ENCODE data around the gene PRTFDC1. TPM values are rescaled to one million over a fixed set of nuclear protein-coding genes. Genes with fewer than 3 reads are reported as not detected.

PRTFDC1 gene
- total RNA-seq, 4 donors from 2014 or later = 0.15 to 2.2 (median 1.8) TPM

- Histone ChIP-seq H3K27me3 (no peaks in the 10 kb centered on the region), H3K36me3 (no peaks in the 10 kb centered on the region), H3K27ac (no peak overlapping the region), H3K4me3 (no peak overlapping the region), H3K4me1 (peaks cover 0 to 27% (median 9%) of the 10 kb centered on the region in 3 donors), H3K9me3 (no peaks in the 10 kb centered on the region)
- no peak for DNase-seq
- TF ChIP-seq CTCF (IDR thresholded peaks at IDR 0.05) (no peak), POLR2A (IDR thresholded peaks at IDR 0.05) (no peak)
- WGBS, 2 donors = 40 to 67% methylated on average over 1 of the region's 1 CpG
- intact Hi-C loops (cut with DNase I) = no loop called here
Measured at GRCh38 chr10:24850727-24851296, 101.6 kb downstream of the PRTFDC1 start.

GRCh38 chr10:24849501-24850299, 102.7 kb downstream of the PRTFDC1 start:
- DNase-seq = no peak
- 41 to 62% methylated on average over 9 of the region's 9 CpGs for WGBS, 2 donors
- Histone ChIP-seq H3K4me3 (peak overlapping the region in 2 of 4 donors; percentile 10 to 32), H3K36me3 (no peaks in the 10 kb centered on the region), H3K9me3 (no peaks in the 10 kb centered on the region), H3K4me1 (peaks cover 0 to 27% (median 9%) of the 10 kb centered on the region in 3 donors), H3K27me3 (no peaks in the 10 kb centered on the region), H3K27ac (peak overlapping the region; percentile 9 to 73 (median 36))
- no peak for TF ChIP-seq CTCF (IDR thresholded peaks at IDR 0.05)
- TF ChIP-seq POLR2A (IDR thresholded peaks at IDR 0.05) = no peak
- intact Hi-C loops (cut with DNase I) = no loop called here

- H3K36me3 ChIP-seq = no peaks in the 10 kb centered on the region
- 43 to 48% methylated on average over 6 of the region's 6 CpGs for WGBS, 2 donors
- H3K27ac ChIP-seq = peak overlapping the region in 1 of 4 donors; percentile 44
- no peaks in the 10 kb centered on the region for H3K27me3 ChIP-seq
- peaks cover 0 to 27% (median 9%) of the 10 kb centered on the region in 3 donors for H3K4me1 ChIP-seq
- no peaks in the 10 kb centered on the region for H3K9me3 ChIP-seq
- no peak for DNase-seq
- intact Hi-C loops (cut with DNase I) = no loop called here
- H3K4me3 ChIP-seq = no peak overlapping the region
- TF ChIP-seq POLR2A (IDR thresholded peaks at IDR 0.05) (no peak), CTCF (IDR thresholded peaks at IDR 0.05) (no peak)
Measured at GRCh38 chr10:24849051-24849450, 103.4 kb downstream of the PRTFDC1 start.

- no peak overlapping the region for H3K27ac ChIP-seq
- peaks cover 0 to 27% (median 9%) of the 10 kb centered on the region in 3 donors for H3K4me1 ChIP-seq
- intact Hi-C loops (cut with DNase I) = no loop called here
- H3K27me3 ChIP-seq = no peaks in the 10 kb centered on the region
- no peaks in the 10 kb centered on the region for H3K36me3 ChIP-seq
- WGBS, 2 donors = 38 to 51% methylated on average over 6 of the region's 6 CpGs
- H3K4me3 ChIP-seq = no peak overlapping the region
- no peak for TF ChIP-seq CTCF (IDR thresholded peaks at IDR 0.05)
- no peak for TF ChIP-seq POLR2A (IDR thresholded peaks at IDR 0.05)
- no peaks in the 10 kb centered on the region for H3K9me3 ChIP-seq
- no peak for DNase-seq
Measured at GRCh38 chr10:24848195-24848594, 104.2 kb downstream of the PRTFDC1 start.

Data from esophagus squamous epithelium (tissue), 5 donors.